MM.1S (cell line): ENCODE measurements around the gene LRRC63.

Source experiments
- DNase-seq: peaks from one replicate; pipeline ENCODE4 v3.0.0-alpha.2; 2015
- H2AFZ ChIP-seq: fragments of 300-600 bp; sonication (generic); 2 replicates; pipeline ENCODE4 v1.6.0; 2016; ENCODE audit warnings: antibody characterized with exemption, low read length
- H3F3A ChIP-seq: fragments of 300-600 bp; sonication (generic); 2 replicates; pipeline ENCODE4 v1.6.1; 2016; ENCODE audit warnings: mild to moderate bottlenecking, antibody characterized with exemption, low read length, moderate library complexity, mixed read lengths; ENCODE audit not compliant: insufficient read depth
- H3K27ac ChIP-seq: fragments of 300-600 bp; sonication (generic); 2 replicates; pipeline ENCODE4 v1.5.1; 2016; ENCODE audit warnings: mild to moderate bottlenecking, low read length
- H3K27me3 ChIP-seq: fragments of 300-600 bp; sonication (generic); replicated peaks from 2 replicates; pipeline ENCODE4 v1.6.0; 2016; ENCODE audit warnings: low read length; ENCODE audit not compliant: insufficient read depth
- H3K36me3 ChIP-seq: fragments of 300-600 bp; sonication (generic); replicated peaks from 2 replicates; pipeline ENCODE4 v1.6.1; 2016; ENCODE audit warnings: mild to moderate bottlenecking, low read length, mixed read lengths; ENCODE audit not compliant: insufficient read depth
- H3K4me1 ChIP-seq: fragments of 300-600 bp; sonication (generic); 2 replicates; pipeline ENCODE4 v1.6.1; 2016; ENCODE audit warnings: low read length, mixed read lengths
- H3K4me2 ChIP-seq: fragments of 300-600 bp; sonication (generic); 2 replicates; pipeline ENCODE4 v1.6.0; 2016; ENCODE audit warnings: low read depth, low read length
- H3K4me3 ChIP-seq: fragments of 300-600 bp; sonication (generic); 2 replicates; pipeline ENCODE4 v1.5.1; 2016; ENCODE audit warnings: low read length, mixed read lengths
- H3K79me2 ChIP-seq: fragments of 300-600 bp; sonication (generic); 2 replicates; pipeline ENCODE4 v1.6.1; 2016; ENCODE audit warnings: mixed run types, low read length, mixed read lengths
- H3K9ac ChIP-seq: fragments of 300-600 bp; sonication (generic); 2 replicates; pipeline ENCODE4 v1.6.1; 2016; ENCODE audit warnings: low read length, mixed read lengths
- H3K9me2 ChIP-seq: fragments of 300-600 bp; sonication (generic); replicated peaks from 2 replicates; pipeline ENCODE4 v1.6.1; 2016; ENCODE audit warnings: mild to moderate bottlenecking, low read length, mixed read lengths; ENCODE audit not compliant: insufficient read depth
- H3K9me3 ChIP-seq: fragments of 300-600 bp; sonication (generic); replicated peaks from 2 replicates; pipeline ENCODE4 v1.6.1; 2016; ENCODE audit warnings: mild to moderate bottlenecking, low read length, mixed read lengths; ENCODE audit not compliant: insufficient read depth
- H4K20me1 ChIP-seq: fragments of 300-600 bp; sonication (generic); 2 replicates; pipeline ENCODE4 v1.6.1; 2016; ENCODE audit warnings: mild to moderate bottlenecking, low read length, moderate library complexity, mixed read lengths; ENCODE audit not compliant: insufficient read depth
- CTCF ChIP-seq: fragments of 300-600 bp; sonication (generic); IDR thresholded peaks from 2 replicates; pipeline ENCODE4 v1.5.1; 2016; ENCODE audit warnings: antibody characterized with exemption, low read length, mixed read lengths
- EZH2 ChIP-seq: fragments of 300-600 bp; sonication (generic); optimal IDR thresholded peaks from 2 replicates; pipeline ENCODE3; 2017; ENCODE audit warnings: low read depth, mild to moderate bottlenecking, antibody characterized with exemption, low read length, mixed read lengths
- EZH2phosphoT487 ChIP-seq: fragments of 300-600 bp; sonication (generic); IDR thresholded peaks from 2 replicates; pipeline ENCODE4 v1.6.1; 2018; ENCODE audit warnings: antibody characterized with exemption, low read length

The LRRC63 gene

DNA sequence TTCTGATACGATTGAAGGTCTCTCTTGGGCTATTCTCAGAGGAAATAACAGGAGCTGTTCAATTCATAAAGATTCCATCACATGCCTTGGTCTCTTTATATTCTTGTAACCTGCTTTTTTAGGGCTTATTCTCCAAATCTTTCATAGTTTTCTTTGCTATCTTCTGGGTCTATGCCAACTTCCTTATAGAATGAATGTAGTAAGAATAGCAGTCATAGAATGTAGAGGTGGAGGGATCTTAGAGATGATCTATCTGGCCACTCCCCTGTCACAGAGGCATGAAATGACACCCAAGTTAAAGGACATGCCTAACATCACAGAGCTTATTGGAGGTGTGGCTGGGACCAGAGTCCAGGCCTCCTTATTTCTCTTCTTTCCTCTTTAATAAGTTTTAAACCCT lies 42.9 kb upstream of the LRRC63 start:
- Histone ChIP-seq H4K20me1 (peaks cover 91% of the 10 kb centered on the region), H3K9me2 (no peaks in the 10 kb centered on the region), H3K79me2 (peaks cover 100% of the 10 kb centered on the region), H3K27ac (no peak overlapping the region; the same call in 1 of the 2 replicates), H3F3A (peaks cover 30% of the 10 kb centered on the region), H3K4me1 (peaks cover 78% of the 10 kb centered on the region), H3K4me3 (no peak overlapping the region), H3K36me3 (no peaks in the 10 kb centered on the region), H3K9me3 (no peaks in the 10 kb centered on the region), H3K27me3 (no peaks in the 10 kb centered on the region), H3K9ac (no peak overlapping the region), H3K4me2 (peak overlapping the region; percentile 29; the same call in 1 of the 2 replicates), H2AFZ (no peak overlapping the region)
- no peak for DNase-seq
- no peak for TF ChIP-seq CTCF
- no peak for TF ChIP-seq EZH2
- TF ChIP-seq EZH2phosphoT487 = no peak

DNA sequence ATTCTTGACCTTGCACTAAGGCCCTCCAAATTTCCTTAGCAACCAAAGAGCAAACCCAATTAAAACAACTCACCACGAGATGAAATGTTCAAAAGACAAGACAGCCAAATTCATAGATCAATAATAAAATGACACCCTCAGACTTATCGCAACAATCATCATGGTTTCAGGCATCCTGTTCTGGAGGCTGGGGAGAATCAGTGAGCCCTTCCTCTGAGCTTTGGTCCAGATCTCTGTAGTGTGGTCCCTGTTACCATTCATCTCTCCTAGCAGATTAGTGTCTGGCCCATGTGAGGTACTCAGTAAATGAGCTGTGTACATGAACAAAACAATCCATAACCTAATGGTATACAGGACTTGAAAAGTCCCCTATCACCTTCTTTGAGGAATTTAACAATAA lies 42.0 kb upstream of the LRRC63 start:
- Histone ChIP-seq H3K4me3 (no peak overlapping the region), H3K4me1 (peaks cover 80% of the 10 kb centered on the region), H2AFZ (no peak overlapping the region), H3K79me2 (peaks cover 100% of the 10 kb centered on the region), H4K20me1 (peaks cover 89% of the 10 kb centered on the region), H3K9me2 (no peaks in the 10 kb centered on the region), H3K27me3 (no peaks in the 10 kb centered on the region), H3K4me2 (no peak overlapping the region), H3F3A (peaks cover 36% of the 10 kb centered on the region), H3K9me3 (no peaks in the 10 kb centered on the region), H3K36me3 (no peaks in the 10 kb centered on the region), H3K27ac (no peak overlapping the region), H3K9ac (no peak overlapping the region)
- DNase-seq = no peak
- no peak for TF ChIP-seq EZH2phosphoT487
- TF ChIP-seq EZH2 = no peak
- no peak for TF ChIP-seq CTCF

DNA sequence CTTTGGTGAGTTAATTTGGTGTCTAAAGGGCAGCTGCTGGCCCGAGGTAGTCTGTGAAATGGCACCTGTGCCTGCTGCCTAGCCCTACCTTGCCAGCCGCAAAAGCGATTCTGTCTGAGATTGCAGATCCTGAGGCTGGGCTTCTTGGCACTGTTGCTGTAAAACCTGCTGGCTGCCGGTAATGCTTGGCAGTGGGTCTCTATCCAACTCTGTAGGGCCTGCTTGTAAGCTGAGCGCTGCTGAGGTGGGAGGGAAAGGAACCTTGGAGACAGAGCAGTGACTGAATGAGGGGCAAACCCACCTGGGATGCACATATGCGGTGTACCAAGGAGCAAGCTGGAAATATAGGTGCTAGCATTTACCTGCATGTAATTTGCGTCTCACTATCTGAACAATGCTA lies 41.5 kb upstream of the LRRC63 start:
- no peak overlapping the region for H3K9ac ChIP-seq
- H3K27me3 ChIP-seq = no peaks in the 10 kb centered on the region
- H3K4me3 ChIP-seq = no peak overlapping the region
- H3K79me2 ChIP-seq = peaks cover 100% of the 10 kb centered on the region
- H3K27ac ChIP-seq = no peak overlapping the region
- no peak overlapping the region for H2AFZ ChIP-seq
- H3K36me3 ChIP-seq = no peaks in the 10 kb centered on the region
- H3F3A ChIP-seq = peaks cover 39% of the 10 kb centered on the region
- peaks cover 82% of the 10 kb centered on the region for H3K4me1 ChIP-seq
- H3K9me2 ChIP-seq = no peaks in the 10 kb centered on the region
- TF ChIP-seq EZH2 = no peak
- TF ChIP-seq EZH2phosphoT487 = no peak
- TF ChIP-seq CTCF = no peak
- DNase-seq = no peak
- H4K20me1 ChIP-seq = peaks cover 91% of the 10 kb centered on the region
- no peak overlapping the region for H3K4me2 ChIP-seq
- H3K9me3 ChIP-seq = no peaks in the 10 kb centered on the region
